ENCODE results near the gene ATP6AP2. TPM values are rescaled to one million over a fixed set of nuclear protein-coding genes. Genes with fewer than 3 reads are reported as not detected.

Gene ATP6AP2
- total and polyA plus RNA-seq, 2 of the 13 experiments (the other 11 are each of a cell fraction or from before 2014, with no cell fraction given), result 55.6 to 108 TPM

- Histone ChIP-seq H3K27ac (ENCODE audit: extremely low read length, insufficient read depth, low read length) (no peak overlapping the region), H2AFZ (ENCODE audit: low read length) (no peak overlapping the region), H3K9ac (ENCODE audit: insufficient read depth, low read depth, low read length) (no peak overlapping the region), H3K27me3 (ENCODE audit: control insufficient read depth in 1 of 2, insufficient read depth in 2 of 2, low read length in 2 of 2) (no peaks in the 10 kb centered on the region), H3K4me3 (replicated peaks in 1 of 3; ENCODE audit: insufficient read depth in 1 of 3, low read depth in 2 of 3, low read length in 3 of 3) (no peak overlapping the region), H3K4me1 (ENCODE audit: insufficient read depth, low read length) (peaks cover 11% of the 10 kb centered on the region), H3K79me2 (ENCODE audit: insufficient read depth, low read length) (peaks cover 24% of the 10 kb centered on the region), H4K20me1 (ENCODE audit: insufficient read depth, low read length) (no peaks in the 10 kb centered on the region), H3K9me3 (ENCODE audit: low read length) (no peaks in the 10 kb centered on the region), H3K36me3 (replicated peaks in 1 of 2; ENCODE audit: control insufficient read depth in 1 of 2, insufficient read depth in 2 of 2, low read length in 2 of 2) (0 out of 5 replicates have a peak, but pooled peaks cover 0 to 6% of the 10 kb centered on the region in 2 experiments), H3K4me2 (ENCODE audit: low read depth, low read length) (peak overlapping the region; percentile 52; the same call in 1 of the 2 replicates)
- ATAC-seq, result no peak
- in situ Hi-C loops (cut with HindIII; ENCODE audit: extremely low pct_ligation_motif_present, low pct_unique_long_range_greater_than_20kb), result no loop called here
- TF ChIP-seq ZNF260 (CRISPR knock-in tag; IDR thresholded peaks at IDR 0.05; ENCODE audit: borderline replicate concordance, low read depth) (no peak), ZZZ3 (CRISPR knock-in tag; IDR thresholded peaks at IDR 0.05; ENCODE audit: borderline replicate concordance) (no peak), ZNF709 (CRISPR knock-in tag; IDR thresholded peaks at IDR 0.05) (no peak), SNAPC4 (CRISPR knock-in tag; IDR thresholded peaks at IDR 0.05) (no peak), EED (CRISPR knock-in tag; IDR thresholded peaks at IDR 0.05) (no peak), KLF9 (CRISPR knock-in tag; IDR thresholded peaks at IDR 0.05; ENCODE audit: low read depth) (no peak)
- TF ChIP-seq, protein P1, sequence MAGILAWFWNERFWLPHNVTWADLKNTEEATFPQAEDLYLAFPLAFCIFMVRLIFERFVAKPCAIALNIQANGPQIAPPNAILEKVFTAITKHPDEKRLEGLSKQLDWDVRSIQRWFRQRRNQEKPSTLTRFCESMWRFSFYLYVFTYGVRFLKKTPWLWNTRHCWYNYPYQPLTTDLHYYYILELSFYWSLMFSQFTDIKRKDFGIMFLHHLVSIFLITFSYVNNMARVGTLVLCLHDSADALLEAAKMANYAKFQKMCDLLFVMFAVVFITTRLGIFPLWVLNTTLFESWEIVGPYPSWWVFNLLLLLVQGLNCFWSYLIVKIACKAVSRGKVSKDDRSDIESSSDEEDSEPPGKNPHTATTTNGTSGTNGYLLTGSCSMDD (CRISPR knock-in tag; IDR thresholded peaks at IDR 0.05), result no peak
- TF ChIP-seq, protein P2, sequence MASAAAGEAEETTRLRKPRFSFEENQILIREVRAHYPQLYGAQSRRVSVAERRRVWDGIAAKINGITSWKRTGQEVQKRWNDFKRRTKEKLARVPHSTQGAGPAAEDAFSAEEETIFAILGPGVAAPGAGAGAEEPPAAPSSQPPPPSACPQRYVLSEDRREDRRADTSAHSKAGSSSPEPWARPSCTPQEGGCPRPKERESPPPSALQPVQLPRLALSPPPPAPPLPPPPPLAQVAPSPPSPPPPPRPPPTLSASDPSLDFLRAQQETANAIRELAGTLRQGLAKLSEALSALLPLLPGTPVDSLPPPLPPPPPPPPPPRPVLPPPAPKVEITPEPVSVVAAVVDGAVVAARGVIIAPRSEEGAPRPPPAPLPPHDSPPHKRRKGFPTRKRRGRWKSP (CRISPR knock-in tag; IDR thresholded peaks at IDR 0.05), result no peak
- TF ChIP-seq, protein P3, sequence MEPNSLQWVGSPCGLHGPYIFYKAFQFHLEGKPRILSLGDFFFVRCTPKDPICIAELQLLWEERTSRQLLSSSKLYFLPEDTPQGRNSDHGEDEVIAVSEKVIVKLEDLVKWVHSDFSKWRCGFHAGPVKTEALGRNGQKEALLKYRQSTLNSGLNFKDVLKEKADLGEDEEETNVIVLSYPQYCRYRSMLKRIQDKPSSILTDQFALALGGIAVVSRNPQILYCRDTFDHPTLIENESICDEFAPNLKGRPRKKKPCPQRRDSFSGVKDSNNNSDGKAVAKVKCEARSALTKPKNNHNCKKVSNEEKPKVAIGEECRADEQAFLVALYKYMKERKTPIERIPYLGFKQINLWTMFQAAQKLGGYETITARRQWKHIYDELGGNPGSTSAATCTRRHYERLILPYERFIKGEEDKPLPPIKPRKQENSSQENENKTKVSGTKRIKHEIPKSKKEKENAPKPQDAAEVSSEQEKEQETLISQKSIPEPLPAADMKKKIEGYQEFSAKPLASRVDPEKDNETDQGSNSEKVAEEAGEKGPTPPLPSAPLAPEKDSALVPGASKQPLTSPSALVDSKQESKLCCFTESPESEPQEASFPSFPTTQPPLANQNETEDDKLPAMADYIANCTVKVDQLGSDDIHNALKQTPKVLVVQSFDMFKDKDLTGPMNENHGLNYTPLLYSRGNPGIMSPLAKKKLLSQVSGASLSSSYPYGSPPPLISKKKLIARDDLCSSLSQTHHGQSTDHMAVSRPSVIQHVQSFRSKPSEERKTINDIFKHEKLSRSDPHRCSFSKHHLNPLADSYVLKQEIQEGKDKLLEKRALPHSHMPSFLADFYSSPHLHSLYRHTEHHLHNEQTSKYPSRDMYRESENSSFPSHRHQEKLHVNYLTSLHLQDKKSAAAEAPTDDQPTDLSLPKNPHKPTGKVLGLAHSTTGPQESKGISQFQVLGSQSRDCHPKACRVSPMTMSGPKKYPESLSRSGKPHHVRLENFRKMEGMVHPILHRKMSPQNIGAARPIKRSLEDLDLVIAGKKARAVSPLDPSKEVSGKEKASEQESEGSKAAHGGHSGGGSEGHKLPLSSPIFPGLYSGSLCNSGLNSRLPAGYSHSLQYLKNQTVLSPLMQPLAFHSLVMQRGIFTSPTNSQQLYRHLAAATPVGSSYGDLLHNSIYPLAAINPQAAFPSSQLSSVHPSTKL (CRISPR knock-in tag; IDR thresholded peaks at IDR 0.05), result no peak
- WGBS (ENCODE audit: low lambda C conversion rate), result 86% methylated on average over 5 of the region's 5 CpGs
- CTCF ChIA-PET (ENCODE audit: low intra/inter-chr PET ratio, low total read pairs), result no interaction called here
- POLR2A ChIA-PET, result no interaction called here
- no peak for DNase-seq (ENCODE audit: low spot score)
- intact Hi-C loops (cut with micrococcal nuclease; ENCODE audit: unreplicated experiment), result loop anchor here (10.0 kb wide), 2 partner anchors 59 to 99 kb away; partner anchors contain the start of gene ATP6AP2
- BruUV-seq (replicated peaks), result no TSS peak
- no peak for FAIRE-seq
These were observed 63.4 kb downstream of the ATP6AP2 start for GRCh38 chrX:40644176-40644575.
